NCI-H2227 (cell line): ENCODE data around the gene SMURF2.

Experiments used
- DNase-seq: peaks from one replicate; lab custom pipeline; 2025; ENCODE audit not compliant: unreplicated experiment; lab: John Stamatoyannopoulos, UW

Gene SMURF2

DNA sequence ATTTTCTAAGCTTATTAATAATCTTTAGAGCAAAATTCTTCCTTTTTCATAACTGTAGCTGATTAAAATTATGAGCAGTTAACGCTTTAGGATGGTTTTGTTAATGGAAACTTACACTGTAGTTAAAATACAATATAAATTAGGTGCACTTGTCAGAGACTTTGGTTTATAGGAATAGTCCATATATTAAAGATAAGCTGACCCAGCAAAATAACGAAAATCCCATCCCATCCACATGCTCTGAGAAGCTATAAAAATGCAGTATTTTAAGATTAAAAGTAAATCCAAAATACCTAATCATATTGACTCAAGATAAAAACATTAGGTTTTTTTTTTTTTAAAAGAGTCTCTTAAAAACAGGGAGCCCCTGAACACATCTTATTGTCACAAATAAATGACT lies 117.4 kb downstream of the SMURF2 start:
- no peak for DNase-seq

DNA sequence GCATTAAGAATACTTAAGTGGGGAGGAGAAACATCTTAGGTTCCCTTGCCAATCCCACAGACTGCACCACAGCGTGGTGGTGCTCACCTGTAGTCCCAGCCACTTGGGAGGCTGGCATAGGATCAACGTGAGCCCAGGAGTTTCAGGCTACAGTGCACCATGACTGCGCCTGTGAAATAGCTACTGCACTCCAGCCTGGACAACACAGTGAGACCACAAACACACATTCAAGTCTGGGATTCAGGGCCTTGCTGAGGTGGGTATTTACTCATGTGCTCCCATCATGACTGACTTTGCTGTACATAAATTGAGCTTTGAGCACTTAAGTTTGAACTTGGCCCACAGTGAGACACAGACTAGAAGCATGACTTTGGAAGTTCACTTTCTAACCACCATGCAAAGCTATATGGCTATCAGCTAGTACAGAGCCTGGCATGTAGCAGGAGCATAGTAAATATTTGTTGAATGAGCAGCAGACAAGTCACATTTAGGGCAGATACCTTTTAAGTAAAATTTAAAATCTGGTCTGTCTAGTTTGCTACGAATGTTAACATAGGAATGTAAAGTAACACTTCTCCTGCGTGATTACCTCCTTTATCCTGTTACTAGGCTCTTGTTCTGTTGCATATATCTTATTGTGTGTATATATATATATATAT lies 121.9 kb downstream of the SMURF2 start:
- DNase-seq, result no peak

DNA sequence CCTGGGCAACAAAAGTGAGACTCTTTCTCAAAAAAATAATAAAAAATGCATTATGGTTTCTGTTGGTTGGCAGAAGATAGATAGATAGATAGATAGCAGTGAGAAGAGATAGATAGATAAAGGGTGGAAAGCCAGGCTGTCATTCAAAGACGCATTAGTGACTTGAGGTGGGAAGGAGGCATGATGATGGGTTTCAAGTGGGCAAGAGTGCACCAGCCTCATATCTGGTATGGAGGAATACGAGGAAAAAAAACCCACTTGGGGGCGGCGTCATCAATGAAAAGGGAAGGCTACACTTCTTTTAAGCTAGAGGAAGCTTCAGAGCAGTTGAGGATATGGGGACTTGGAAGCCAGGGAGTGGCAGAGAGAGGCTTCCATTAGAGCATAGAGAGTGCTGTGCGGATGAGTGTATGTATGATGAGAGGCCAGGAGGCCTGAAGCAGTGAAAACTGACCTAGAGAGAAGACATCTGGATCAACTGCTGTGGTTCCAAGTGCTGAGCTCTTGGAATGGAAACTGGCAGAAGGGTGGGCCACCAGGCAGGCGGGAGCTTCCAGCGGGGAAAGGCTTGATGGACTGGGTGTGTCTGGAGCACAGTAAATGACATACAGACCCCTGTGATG lies 123.5 kb downstream of the SMURF2 start:
- DNase-seq, result no peak

DNA sequence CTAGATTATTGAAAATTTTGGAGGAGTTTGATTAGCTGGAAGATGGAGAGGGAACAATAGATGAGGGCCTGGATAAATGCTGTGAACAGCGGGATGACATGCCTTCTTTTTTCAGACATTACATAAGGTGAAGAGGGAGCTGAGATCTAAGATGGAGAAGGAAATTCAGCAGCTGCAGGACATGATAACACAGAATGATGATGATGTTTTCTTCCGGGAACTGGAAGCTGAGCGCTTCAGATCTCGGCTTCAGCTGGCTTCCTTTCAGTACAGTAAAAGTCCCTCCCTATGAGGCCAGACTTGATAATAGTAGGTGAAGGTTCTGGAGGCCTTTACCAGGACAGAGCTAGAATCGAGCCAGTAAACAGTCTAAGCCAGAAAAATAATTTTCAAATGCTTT lies 124.6 kb downstream of the SMURF2 start:
- DNase-seq, result no peak

DNA sequence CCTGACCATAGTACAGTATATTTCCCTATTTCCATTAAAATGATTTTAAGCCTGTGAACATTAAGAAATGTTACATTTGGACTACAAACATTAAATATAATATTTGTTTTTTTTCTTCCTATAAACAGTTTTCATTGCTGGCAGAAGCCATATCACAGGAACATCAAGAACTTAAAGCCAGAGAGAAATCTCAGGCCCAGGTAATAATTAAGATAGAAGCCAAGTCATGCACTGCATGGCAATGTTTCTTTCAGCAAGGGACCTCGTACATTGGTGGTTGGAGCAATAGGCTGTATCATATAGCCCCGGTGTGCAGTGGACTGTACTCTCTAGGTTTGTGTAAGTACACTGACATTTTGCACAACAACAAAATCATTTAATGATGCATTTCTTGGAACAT lies 125.2 kb downstream of the SMURF2 start:
- no peak for DNase-seq

DNA sequence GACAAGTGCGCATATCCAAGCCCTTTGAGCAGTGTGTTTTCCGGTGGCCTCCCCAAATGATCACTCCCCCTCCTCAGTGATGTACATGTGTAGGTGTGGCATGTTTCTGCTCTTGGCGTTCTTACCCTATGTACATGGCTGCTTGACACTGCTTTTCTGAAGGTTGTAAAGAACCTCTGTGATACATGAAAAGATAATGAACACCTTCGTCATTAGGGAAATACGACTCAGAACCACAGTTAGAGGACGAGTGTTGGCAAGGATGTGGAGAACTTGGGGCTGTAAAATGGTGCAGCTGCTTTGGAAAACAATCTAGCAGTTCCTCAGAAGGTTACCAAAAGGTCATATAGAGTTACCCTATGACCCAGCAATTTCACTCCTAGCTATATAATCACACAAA lies 126.8 kb downstream of the SMURF2 start:
- no peak for DNase-seq

DNA sequence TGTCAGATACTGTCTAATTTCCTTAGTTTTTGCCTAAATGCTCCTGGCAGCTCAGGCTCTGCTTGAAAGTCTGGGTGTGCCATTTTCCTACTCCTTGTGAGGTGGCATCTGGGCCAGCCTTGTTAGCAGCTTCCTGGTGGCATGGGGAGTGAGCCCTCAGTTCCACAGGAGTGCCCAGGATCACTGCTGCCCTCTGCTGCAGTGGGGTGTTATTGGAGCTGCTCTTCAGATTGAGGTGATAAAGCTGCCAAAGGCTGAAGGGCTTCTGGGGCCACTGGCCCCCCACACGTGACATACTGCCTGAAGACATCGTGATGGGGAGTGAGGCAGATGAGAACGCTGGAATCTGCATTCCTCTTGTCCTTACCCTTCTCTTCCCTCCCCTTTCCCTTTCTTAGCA lies 127.9 kb downstream of the SMURF2 start:
- DNase-seq, result no peak

DNA sequence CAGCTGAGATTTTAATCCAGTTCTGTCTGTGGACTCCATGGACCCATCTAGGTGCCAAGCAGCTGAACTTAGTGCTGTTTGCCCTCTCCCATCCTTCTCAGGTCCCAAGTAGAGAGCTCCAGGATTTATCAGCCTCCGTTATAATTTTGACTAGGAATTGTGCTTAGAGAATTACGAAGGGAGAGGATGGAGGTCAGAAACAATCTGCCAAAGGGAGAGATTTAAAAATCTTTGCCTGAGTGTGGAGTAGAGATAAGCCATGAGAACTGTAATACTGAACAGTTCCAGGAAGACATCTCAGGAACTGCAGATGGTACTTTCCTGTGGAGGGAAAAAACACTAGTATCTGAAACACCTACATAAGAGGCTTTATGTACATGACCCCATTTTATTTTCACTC lies 128.3 kb downstream of the SMURF2 start:
- no peak for DNase-seq

DNA sequence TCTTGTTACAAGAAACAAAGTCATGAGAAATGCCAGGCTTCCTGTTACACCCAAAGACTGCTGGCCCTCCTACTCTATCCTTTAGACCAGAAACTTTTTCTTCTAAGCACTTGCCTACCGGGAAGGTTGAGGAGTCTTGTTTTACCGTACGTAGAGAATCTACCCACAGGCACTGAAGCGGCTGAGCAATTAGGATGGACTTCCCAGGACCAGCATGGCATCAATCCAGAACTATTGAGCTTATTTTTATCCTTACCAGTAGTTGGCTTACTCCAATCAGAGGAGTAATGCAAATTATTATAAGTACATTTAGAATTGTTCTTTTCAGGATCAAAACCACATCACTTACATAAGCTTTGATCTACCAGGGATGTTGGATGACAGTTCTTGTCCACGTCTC lies 129.7 kb downstream of the SMURF2 start:
- DNase-seq, result no peak

DNA sequence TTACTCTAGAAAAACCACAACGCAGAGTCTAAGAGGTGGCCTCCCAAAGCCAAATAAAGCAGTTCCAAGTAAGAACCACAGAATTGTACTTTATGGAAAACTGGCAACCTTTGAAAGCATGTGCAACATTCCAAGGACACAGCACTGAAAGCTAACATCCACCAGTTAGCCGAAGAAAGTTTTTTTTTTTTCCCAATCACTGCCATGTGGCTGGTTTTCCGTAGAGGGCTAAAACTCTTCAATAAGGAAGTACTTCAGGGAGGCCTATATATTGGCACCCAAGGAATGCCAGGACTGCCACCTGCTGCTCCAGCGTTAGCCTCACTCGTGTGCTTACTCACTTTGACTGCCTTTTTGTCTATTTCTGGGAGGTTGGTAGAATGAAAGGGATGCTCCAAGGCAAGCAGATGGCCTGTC lies 130.1 kb downstream of the SMURF2 start:
- no peak for DNase-seq

DNA sequence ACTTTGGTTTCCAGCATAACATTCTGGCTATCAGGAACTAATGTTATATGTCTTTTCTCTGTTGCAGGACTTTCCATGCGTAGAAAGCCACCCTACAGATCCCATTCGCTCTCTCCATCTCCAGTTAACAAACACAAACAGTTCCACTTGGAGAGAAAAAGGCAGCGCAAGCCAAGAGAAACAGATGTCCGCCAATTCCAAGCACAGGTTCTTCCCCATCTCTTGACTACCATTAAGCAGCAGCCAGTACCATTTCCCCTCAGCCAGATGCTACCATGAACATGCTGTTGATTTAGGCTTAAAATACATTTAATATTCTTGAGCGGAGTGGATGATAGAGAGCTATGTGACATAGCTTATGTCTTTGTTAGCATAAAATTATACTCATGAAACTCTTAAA lies 132.9 kb downstream of the SMURF2 start:
- DNase-seq, result no peak

DNA sequence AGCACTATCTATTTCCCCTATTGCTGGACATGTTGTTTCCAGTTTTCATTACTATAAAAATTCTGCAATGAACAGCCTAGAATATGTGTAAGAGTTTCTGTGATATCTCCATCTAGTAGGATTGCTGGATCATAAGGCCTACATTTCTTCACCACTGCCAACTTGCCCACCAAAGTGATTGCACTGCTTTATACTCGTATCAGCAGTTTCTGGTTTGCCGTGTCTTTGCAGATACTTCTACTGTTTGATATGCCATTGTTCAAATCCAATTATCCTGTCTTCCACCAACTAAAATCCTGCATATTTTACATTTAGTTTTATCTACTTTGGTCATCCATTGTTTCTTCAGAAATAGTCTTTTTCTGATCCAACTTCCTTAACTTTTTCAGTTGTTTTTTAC lies 134.2 kb downstream of the SMURF2 start:
- no peak for DNase-seq

DNA sequence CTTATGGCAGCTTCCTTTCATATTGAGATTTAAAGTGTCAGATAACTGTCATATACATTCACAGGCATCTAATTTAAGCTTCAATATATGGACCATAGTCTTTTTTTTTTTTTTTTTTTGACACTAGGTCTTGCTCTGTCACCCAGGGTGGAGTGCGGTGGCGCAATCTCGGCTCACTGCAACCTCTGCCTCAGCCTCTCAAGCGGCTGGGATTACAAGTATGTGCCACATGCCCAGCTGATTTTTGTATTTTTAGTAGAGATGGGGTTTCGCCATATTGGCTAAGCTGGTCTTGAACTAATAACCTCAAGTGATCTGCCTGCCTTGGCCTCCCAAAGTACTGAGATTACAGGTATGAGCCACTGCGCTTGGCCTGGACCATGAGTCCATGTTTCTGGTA lies 141.7 kb downstream of the SMURF2 start:
- DNase-seq, result no peak

DNA sequence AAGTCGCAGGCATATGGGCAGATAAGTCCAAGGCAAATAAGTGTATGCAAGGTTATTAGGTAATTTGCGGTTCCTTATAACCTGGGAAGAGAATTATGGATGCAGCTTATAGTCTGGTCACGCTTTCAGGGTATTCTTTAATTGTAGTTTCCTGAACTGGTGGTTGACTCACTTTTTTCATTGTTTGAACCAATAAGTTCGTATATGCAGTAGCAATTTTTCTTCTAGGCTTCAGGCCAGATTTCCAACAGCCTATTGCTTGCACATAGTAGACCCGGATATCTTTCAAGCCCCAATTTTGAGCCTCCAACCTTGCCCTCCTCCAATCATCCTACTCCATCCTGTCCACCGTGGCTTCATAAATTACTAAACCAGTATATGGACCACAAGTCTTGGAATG lies 142.5 kb downstream of the SMURF2 start:
- no peak for DNase-seq

DNA sequence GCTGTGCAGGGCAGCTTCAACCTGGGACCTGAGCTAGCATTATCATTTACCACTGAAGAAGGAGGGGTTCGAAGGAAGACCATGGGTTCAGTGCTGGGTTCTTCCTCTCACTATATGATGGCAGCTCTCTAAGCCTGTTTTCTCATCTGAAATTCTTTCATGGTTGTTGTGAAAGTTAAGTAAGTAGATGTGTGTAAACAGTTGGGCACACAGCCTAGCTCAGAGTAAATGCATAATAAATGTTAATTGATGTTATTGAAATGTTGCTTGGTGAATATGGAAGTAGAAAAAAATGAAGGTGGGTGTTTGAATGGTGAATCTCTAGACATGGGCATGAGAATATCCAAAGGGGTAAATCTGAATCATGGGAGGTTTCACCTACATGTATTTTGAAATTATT lies 146.3 kb downstream of the SMURF2 start:
- no peak for DNase-seq

DNA sequence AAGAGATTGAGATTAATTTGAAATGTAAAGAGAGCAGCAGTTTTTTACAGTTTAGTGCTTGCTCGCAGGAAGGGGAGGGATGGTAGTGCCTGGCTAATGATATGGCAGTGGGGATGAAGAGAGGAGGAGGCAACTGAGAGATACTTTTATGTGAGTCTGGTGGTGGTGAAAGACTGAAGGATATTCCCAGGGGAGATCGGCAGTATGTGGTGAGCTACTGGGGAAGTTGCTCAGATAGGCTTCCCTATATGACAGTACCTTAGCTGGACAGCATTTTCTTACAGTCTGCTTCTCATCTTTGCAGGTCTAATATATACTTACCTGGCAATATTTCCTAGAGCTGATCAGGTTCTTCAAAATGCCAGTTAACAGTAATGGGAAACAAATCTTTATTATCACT lies 146.7 kb downstream of the SMURF2 start:
- DNase-seq, result no peak

DNA sequence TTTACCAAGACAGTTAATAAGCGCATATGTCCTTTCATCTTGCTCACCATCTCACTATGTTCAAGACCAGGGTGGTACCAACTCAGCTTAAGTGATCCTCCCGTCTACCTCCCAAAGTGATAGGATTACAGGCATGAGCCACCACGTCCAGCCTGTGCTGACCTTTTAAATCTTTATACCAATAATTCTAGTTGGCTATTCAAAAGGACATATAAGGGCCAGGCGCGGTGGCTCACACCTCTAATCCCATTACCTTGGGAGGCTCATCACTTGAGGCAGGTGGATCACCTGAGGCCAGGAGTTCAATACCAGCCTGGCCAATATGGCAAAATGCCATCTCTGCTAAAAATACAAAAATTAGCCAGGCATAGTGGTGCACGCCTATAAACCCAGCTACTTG lies 152.9 kb downstream of the SMURF2 start:
- DNase-seq, result no peak

DNA sequence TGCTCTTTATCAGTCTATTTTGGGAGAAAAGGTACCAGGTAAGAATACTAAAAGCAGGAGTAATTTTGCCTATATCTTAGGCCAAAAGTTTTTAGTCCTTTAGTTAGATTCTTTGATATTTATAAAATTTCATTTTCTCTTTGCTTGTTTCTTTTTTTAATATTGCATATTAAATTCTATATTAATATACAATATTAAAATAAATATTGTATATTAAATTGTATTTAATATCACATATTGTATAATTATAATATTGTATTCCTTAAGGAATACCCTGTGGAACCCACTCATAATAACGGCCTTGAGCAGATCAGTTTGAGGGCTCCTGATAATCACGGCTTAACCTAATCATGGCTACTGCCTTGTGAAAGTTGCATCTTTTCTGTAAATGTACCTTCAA lies 153.4 kb downstream of the SMURF2 start:
- no peak for DNase-seq

DNA sequence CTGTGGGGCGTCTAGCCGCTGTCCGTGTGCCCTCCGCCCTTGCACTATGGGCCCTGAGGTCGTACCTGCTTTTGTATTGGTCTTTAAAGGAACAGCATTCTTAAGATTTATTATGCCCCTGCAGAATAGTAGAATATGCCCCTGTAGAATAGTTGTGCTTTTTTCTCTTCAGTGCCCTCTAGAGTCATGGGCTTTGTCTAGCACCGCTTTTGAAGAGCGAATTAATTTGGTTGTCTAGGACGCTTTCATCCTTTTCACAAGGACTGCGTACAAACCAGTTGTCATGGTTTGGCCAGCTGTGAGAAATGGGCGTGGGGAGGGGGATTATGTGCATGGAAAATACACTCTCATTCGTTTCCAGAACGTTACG lies 154.7 kb downstream of the SMURF2 start:
- DNase-seq, result peak; percentile 83

DNA sequence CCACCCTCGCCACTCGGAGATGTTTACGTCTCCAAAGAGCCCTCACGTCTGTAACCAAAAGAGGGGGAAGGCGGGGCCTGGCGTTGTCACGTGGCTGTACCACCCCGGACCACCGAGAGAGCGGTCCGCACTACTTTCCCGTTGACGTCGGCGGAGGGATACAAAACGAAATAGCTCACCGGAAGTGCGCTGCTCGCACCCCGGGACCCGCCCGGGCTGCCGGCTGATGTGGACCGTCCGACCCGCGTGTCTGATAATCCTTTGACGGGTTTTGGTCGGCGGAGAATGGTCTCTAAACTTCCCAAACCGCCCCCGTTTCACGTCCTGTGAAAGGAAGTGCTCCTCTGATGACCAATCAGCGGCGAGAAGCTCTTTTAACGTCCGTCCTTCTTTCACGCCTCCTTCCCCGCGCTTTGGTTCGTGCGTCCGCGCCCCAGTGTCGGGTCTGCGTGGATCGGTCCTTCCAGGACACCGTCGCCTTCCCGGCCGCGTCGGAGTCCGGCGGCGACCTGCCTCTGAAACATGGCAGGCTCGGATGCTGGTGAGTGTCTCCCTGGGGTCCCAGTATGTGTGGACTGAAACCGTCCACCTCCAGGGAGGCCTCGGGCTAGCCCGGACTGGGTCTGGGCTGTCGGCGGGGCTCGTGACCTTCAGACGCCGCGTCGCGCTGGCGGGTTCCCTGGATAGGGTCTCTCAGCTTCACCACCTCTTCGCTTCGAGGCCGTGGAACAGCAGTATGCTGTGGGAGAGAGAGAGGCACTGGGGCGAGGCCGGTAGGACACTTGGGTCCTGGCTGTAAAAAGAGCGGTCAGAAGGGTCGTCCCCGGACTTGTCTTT lies 155.3 kb downstream of the SMURF2 start, which contains the start of gene CEP95:
CEP95 (plus strand) TSS at position 402 of the 837 bp plus-strand sequence; CDS start at position 523, 121 bp downstream.
- peak; percentile 99 for DNase-seq

DNA sequence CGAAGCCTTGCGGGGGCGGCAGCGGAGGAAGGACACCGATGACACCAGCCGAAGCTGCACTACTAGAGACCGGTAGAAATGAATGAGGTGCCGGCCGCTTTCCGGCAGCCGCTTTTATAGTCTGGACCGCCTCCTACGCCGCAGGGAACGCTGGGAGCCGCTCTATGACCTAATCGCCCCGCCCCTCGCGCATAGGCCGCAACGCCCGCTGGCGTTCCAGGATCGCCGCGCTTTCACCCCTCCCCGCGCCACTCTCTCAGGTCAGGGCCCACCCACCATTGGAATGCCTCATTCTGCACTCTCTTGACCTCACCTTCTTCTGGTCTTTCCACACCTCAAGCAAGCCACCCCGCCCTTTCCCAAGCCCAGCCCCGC lies 155.9 kb downstream of the SMURF2 start, which contains the start of gene DDX5:
DDX5 (minus strand) TSS at position 89 of the 375 bp plus-strand sequence. CDS start 170 bp downstream, outside the sequence.
- peak; percentile 97 for DNase-seq
